GM19043 (cell line): ENCODE data around the gene COMT.

Experiments used
- ATAC-seq: cut with Tn5 transposase; IDR thresholded peaks from one replicate; pipeline ENCODE4 v1.9.1; 2021; ENCODE audit warnings: low read depth; ENCODE audit not compliant: unreplicated experiment

The COMT gene

GRCh38 chr22:19991645-19992451 is 50.3 kb downstream of the COMT start:
- no peak for ATAC-seq

GRCh38 chr22:19992481-19992911 is 50.9 kb downstream of the COMT start:
- ATAC-seq: no peak

- no peak for ATAC-seq
Observed at GRCh38 chr22:19992921-19993355, 51.4 kb downstream of the COMT start.

GRCh38 chr22:19993926-19994325 is 52.4 kb downstream of the COMT start:
- ATAC-seq: no peak

GRCh38 chr22:19994851-19995610 is 53.5 kb downstream of the COMT start:
- no peak for ATAC-seq

GRCh38 chr22:19995611-19996339 is 54.2 kb downstream of the COMT start:
- ATAC-seq: no peak

GRCh38 chr22:19996694-19997384 is 55.3 kb downstream of the COMT start:
- no peak for ATAC-seq

- no peak for ATAC-seq
Observed at GRCh38 chr22:19997561-19998231, 56.1 kb downstream of the COMT start.

- no peak for ATAC-seq
Observed at GRCh38 chr22:19998232-19998951, 56.8 kb downstream of the COMT start.

- no peak for ATAC-seq
Observed at GRCh38 chr22:19998991-19999820, 57.6 kb downstream of the COMT start.

- ATAC-seq: no peak
Observed at GRCh38 chr22:20000246-20001081, 58.9 kb downstream of the COMT start.

GRCh38 chr22:20001082-20001638 is 59.6 kb downstream of the COMT start:
- ATAC-seq: no peak

GRCh38 chr22:20002128-20002527 is 60.6 kb downstream of the COMT start:
- ATAC-seq: no peak

- no peak for ATAC-seq
Observed at GRCh38 chr22:20002636-20003035, 61.1 kb downstream of the COMT start.

- ATAC-seq: no peak
Observed at GRCh38 chr22:20003304-20003703, 61.7 kb downstream of the COMT start.

- ATAC-seq: no peak
Observed at GRCh38 chr22:20004464-20004863, 62.9 kb downstream of the COMT start.
